OCI-M2 (cell line): ENCODE results near the gene TMEM108.

Experiments
- DNase-seq: peaks from one replicate; lab custom pipeline; 2025; ENCODE audit not compliant: unreplicated experiment; lab: John Stamatoyannopoulos, UW

TMEM108 gene

GRCh38 chr3:133408961-133409360 lies 370.8 kb downstream of the TMEM108 start:
- DNase-seq = no peak

GRCh38 chr3:133410191-133410892 lies 372.2 kb downstream of the TMEM108 start:
- DNase-seq = no peak

DNA sequence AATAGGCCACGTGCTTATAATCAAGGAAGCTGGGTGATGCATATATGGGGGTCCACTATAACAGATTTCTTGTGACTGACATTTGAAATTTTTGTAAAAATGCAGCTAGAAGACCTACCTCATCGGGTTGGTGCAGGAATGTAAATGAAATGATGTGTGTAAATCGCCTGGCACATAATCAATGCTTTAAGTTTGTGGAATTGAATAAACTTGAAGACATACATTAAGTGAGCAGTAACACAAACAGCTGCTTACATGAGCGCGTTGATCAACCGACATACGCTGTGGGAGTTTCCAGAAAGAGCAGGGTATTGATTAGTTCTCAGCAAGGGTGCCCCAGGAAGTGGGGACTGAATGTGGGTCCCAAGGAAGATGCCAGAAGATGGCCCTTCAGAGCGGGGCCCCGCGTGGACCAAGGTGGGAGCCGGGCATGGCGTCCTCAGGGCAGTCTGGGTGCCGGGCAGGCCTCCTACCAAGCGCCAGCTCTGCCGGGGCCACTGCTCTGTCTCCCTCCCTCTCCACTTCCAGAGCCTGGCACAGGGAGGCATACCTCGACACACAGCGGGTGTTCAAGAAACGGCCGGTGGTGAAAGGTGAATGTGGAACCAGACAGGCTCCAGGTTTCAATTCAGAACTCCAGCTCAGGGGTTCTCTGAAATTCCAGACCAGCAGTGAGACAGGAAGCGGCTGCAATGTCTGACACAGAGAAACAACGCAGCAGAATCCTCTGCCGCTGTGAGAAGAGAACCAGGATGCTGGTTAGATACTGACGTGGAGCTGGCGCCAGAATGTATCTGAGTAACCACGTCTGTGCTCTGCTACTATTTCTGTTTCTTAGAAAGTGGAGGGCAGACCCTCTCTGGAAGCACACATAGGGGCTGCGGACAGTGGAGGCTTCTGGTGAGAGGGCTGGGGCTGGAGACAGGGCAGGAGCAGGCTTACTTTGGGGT lies 374.3 kb downstream of the TMEM108 start:
- no peak for DNase-seq

DNA sequence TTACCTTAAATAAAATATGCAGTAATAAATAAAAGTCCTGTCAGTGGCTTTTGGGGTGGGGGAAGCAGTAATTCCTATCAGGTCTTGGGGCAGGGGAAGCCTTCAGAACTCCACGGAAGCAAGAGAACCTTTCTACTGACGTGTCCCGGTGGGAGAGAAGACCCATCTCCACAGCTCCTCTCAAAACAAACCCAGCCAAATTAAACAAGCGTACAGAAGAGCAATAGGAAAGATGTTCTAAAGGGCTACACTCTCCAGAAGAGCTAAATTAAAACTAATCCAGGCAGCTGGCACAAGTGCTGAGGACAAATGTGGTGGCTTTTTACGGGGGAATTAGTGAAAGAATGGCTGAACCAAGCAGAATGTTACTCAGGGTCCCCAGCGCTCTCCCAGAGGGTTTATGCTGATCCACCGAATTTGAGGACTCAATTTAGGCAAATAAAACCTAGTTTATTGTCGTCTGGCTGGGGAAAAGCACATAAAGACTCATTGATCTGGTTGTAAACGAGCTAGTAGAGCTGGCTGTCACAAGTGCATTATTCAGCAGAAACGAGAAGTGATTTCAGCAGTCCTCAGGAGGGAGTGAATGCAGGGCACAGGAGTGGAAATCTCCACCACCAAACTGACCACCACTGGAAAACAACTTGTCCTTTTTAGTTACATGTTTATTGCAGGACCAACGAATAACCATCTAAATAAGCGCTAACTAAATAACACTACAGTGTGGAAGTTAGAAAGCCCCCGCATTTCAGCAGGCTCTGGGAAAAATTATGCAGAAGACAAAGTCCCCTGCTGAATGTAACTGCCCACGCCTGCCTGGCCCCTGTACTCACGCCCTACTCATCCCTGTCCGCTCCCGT lies 375.2 kb downstream of the TMEM108 start:
- no peak for DNase-seq

- no peak for DNase-seq
These were observed 375.8 kb downstream of the TMEM108 start for GRCh38 chr3:133414021-133414392.

DNA sequence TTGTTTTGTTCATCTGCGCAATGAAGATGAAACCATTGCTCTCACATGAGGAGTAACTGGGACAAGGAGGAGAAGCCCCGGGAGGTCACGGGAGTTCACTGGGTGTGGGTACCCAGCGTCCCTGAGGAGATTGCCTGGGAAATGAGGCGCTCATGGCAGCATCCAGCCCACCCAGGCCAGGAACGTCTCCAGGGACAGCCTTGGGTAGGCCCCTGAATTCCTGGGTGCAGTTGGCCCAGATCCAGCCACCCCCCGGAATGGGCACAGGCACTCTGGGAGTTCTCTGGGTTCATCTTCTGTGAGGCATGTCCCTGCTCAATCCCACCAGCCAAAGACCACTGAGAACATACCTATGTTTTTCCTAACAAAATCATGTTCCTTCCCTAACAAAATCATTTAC lies 380.2 kb downstream of the TMEM108 start:
- DNase-seq = no peak

DNA sequence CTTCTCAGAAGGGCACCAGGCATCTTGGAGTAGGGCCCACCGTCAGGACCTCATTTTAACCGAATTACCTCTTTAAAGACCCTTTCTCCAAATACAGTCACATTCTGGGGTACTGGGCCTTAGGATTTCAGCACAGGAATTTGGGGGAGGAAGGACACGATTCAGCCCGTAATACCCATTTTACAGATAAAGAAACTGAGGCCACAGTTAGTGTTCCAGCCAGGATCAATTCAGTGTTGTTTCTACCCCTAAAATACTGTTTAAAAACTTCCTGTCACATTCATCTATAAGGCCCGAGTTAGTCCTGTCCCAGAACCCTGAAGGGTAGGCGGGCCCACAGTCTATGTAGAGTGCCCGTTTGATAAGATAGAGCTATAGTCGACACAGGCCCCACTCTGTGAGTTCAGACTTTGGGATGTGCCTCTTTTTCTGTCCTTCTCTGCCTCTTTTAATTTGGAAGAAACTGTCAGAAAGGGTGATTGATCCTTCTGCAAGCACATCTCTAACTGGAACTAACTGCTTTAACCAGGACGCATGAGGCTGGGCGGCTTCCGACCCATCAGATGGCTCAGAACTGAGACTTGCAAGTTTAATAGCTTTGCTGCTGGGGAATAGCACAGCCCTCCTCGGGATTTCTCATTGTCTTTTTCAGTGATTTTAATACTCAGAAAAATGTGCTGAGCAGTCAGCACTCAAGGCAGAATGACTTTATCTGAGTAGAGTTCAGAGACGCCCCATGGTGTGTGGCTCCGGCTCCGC lies 381.1 kb downstream of the TMEM108 start:
- no peak for DNase-seq

DNA sequence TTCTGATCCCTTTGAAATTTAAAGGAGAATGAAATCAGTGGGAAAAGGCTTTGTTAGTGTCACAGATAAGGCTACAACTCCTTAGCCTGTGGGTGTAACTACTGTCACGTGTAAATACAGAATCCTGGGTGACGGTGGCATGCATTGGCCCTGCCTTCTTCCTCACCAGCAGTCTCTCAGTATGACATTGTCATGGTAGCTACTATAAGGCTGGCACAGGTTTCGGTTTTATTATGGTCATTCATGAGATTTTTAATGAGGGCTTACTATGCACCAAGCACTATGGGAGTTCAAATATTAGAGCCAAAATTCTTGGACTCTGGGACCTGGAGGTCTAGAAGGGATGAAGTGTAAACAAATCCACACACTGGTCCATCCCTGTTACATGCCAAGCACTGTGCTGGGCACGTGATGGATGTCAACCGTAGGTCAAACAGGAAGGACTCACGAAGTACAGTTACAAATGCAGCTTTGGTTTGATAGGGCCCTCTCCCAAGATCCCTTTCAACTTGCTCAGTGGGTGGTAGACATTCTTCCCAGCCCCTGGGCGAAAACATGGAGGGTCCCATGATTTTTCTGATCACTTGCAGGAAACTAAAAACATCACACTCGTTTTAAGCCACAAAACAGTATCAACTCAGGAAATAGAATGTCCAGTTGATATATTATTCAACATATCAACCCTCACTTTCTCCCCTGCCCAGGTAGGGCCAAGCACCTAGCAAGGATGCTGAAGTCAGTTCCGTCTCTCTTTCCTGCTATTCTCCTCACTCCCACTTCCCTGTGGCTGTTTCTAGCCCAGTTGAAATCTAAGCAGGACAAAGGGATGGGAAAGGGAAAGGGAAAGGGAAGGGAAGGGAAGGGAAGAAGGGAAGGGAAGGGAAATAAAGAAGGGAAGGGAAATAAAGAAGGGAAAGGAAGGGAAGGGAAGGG lies 387.0 kb downstream of the TMEM108 start:
- DNase-seq = no peak

GRCh38 chr3:133425898-133426297 lies 387.7 kb downstream of the TMEM108 start:
- DNase-seq = no peak

- DNase-seq = no peak
These were observed 388.5 kb downstream of the TMEM108 start for GRCh38 chr3:133426721-133427120.

GRCh38 chr3:133428552-133428951 lies 390.4 kb downstream of the TMEM108 start:
- no peak for DNase-seq

DNA sequence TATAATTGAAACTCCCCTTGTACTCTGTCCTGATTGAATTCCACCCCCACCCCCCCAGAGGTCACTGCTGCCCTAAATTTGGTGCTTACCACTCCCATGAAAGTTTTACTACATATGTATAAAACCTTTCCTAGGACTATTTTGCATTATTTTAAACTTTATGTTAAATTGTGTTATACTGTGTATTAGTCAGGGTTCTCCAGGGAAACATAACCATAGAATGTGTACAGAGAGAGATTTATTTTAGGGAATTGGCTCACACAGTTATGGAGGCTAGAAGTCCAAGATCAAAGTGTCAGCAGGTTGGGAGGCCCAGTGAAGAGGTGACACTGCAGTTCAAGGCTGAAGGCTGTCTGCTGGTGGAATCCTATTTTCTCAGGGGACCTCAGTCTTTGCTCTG lies 390.9 kb downstream of the TMEM108 start:
- DNase-seq = no peak

DNA sequence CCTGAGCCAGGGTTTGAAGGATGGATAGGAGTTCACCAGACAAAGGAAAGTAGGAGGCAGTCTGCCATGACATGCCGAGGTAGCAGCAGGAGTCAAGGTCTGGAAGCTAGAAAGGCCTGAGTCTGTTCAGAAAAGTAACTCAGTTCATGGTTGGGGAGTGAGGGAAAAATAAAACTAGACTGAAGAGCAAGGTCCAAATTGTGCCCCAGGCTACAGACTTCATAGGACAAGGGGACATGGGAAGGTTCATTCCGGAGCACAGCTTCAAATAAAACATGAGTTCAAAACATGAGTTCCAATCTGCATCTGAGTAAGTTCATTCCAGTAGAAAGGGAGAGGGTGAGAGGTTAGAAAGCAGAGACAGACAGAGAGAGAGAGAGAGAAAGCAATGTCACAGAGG lies 401.4 kb downstream of the TMEM108 start:
- DNase-seq = no peak

GRCh38 chr3:133440652-133441051 lies 402.5 kb downstream of the TMEM108 start:
- no peak for DNase-seq

DNA sequence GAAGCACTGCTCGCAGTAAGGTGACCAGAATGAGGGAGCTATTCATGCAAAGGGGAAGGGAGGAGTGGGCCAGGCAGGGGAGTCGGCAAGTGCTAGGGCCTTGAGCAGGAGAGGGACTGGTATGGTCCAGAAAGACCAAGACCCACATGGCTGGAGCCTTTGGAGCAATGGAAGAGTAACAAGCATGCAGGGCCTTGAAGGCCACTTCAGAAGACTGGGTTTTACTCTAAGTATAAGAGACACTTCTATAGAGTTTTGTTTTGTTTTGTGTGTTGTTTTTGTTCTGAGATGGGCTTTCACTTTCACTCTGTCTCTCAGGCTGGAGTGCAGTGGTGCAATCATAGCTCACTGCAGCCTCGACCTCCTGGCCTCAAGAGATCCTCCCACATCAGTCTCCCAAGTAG lies 403.7 kb downstream of the TMEM108 start:
- no peak for DNase-seq

DNA sequence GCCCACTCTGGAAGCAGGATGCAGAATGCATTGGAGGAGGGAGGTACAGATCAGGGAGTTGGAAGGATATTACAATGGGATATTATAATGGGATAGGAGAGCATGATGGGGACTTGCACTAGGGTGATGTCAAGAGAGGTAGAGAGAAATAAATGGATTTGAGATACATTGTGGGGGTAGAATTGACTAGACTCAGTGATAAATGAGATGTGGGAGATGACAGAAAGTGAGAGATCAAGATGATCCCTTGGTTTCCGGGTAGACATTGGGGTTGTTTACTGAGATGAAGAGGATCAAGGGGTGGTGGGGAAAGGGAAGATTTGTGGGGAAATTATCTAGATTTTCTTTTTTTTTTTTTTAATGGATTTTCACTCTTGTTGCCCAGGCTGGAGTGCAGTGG lies 404.3 kb downstream of the TMEM108 start:
- DNase-seq = no peak

DNA sequence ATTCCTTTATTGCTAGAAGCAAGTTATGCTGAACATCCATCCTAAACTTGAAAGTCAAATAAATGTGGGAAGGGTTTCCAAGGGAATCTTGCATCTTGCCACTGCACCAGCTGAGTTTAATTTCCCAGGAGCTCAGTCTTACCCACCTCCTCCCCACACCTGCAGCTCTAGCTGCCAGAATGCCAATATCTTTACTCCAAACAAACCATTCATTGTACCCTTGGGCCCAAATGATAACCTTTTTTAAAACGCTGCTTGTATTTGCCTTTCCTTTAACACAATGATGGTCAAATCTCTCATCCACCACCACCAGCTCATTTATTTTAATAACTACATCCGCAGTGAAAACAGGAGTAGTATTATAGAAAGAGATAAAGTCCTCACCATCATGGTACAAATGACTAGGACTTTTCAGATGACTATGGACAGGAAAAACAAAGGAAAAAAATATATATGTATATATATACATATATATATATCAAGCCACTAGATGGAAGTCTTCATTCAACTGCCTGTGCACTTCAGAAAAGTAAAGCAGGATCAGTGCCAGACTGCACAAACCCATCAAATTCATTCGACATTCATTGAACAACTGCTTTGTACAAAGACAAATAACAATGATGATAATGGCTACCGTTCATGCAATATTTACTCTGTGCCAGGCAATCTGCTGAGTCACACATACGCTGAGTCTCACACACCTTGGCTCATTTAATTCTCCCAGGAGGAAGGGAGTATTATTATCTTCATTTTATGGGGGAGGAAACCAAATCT lies 405.6 kb downstream of the TMEM108 start:
- DNase-seq = no peak

DNA sequence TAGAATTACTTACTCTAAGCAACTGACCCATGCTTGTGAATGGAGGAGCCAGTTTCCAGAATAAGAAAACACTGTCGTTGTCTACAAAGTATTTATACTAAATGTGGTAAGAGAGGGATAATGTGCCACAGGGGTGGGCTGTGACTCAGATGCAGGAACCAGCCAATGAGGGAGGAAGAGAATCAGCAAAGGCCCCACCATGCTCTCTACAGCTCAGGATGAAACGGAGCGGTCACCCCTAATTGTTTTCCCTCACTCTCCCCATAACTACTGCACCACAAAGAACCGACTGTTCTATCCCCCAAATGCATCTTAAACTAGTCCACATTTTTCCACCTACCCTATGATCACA lies 406.2 kb downstream of the TMEM108 start:
- DNase-seq = no peak

GRCh38 chr3:133445108-133445507 lies 406.9 kb downstream of the TMEM108 start:
- no peak for DNase-seq
